Esophagus (tissue), 2 donors: ENCODE data around the gene KDM6A. TPM values are rescaled to one million over a fixed set of nuclear protein-coding genes. Genes with fewer than 3 reads are reported as not detected.
"Not testable (repeated sequence)": the region's sequence is repeated elsewhere in the genome, so short reads cannot be mapped to it uniquely, and the experiment has no call there.

Experiments
- H3K27ac ChIP-seq, 2 donors: one replicate each; pipeline ENCODE4 v1.5.1; 2013; ENCODE audit warnings: low read depth in 2 of 2, mild to moderate bottlenecking in 2 of 2, inconsistent platforms in 1 of 2, low read length in 1 of 2, moderate library complexity in 1 of 2
- H3K27me3 ChIP-seq, 2 donors: one replicate each; pipeline ENCODE4 v1.6.1; 2013; ENCODE audit warnings: low read length in 2 of 2, control low read depth in 1 of 2, mild to moderate bottlenecking in 1 of 2; ENCODE audit not compliant: insufficient read depth in 2 of 2, control insufficient read depth in 1 of 2
- H3K36me3 ChIP-seq, 2 donors: one replicate each; pipeline ENCODE4 v1.6.1; 2013; ENCODE audit warnings: low read length in 1 of 2; ENCODE audit not compliant: control insufficient read depth in 2 of 2, insufficient read depth in 2 of 2
- H3K4me1 ChIP-seq, 2 donors: one replicate each; pipeline ENCODE4 v1.6.1; 2013; ENCODE audit warnings: low read length in 1 of 2; ENCODE audit not compliant: control insufficient read depth in 2 of 2, insufficient read depth in 2 of 2
- H3K4me3 ChIP-seq, 2 donors: one replicate each; pipeline ENCODE4 v1.5.1; 2013; ENCODE audit warnings: low read length in 2 of 2, mild to moderate bottlenecking in 2 of 2, low read depth in 1 of 2, moderate library complexity in 1 of 2
- H3K9me3 ChIP-seq, 2 donors: one replicate each; pipeline ENCODE4 v1.6.1; 2013; ENCODE audit warnings: mild to moderate bottlenecking in 2 of 2, low read depth in 1 of 2, low read length in 1 of 2, moderate library complexity in 1 of 2; ENCODE audit not compliant: control insufficient read depth in 2 of 2, insufficient read depth in 1 of 2
- WGBS, 2 donors: extraction: QIAGEN DNeasy Blood & Tissue Kit; methylation state at CpG; one replicate each; pipeline ENCODE4 v1.1.7; 2013; 5-methylcytosine and 5-hydroxymethylcytosine counted together
- polyA plus RNA-seq, 2 donors: library from polyadenylated mRNA; stranded (reverse); fragments of 200-250 nt; gene quantifications; one replicate each; pipeline ENCODE4 v1.2.3, GENCODE V29; 2013
- donor health status: healthy with polysubstance abuse.
- donor health status: Bipolar disorder and iron deficiency.

Gene KDM6A
- polyA plus RNA-seq, 2 donors, result 7.2 to 13.5 TPM

GRCh38 chrX:45134775-45135174, 261.8 kb downstream of the KDM6A start:
- H3K4me3 ChIP-seq, result no peak overlapping the region
- H3K4me1 ChIP-seq, result no peaks in the 10 kb centered on the region
- WGBS, 2 donors, result 54 to 72% methylated on average over 3 of the region's 3 CpGs
- H3K36me3 ChIP-seq, result no peaks in the 10 kb centered on the region
- no peaks in the 10 kb centered on the region for H3K27me3 ChIP-seq
- H3K27ac ChIP-seq, result no peak overlapping the region
- H3K9me3 ChIP-seq, result no peaks in the 10 kb centered on the region

GRCh38 chrX:45135391-45136075, 262.5 kb downstream of the KDM6A start:
- not testable (repeated sequence) for H3K4me1 ChIP-seq, H3K27ac ChIP-seq, H3K4me3 ChIP-seq, H3K36me3 ChIP-seq, H3K9me3 ChIP-seq, H3K27me3 ChIP-seq
- WGBS, 2 donors, result 78 to 90% methylated on average over 4 of the region's 4 CpGs

- no peak overlapping the region for H3K4me3 ChIP-seq
- H3K27ac ChIP-seq, result no peak overlapping the region
- H3K4me1 ChIP-seq, result no peaks in the 10 kb centered on the region
- H3K36me3 ChIP-seq, result no peaks in the 10 kb centered on the region
- H3K27me3 ChIP-seq, result no peaks in the 10 kb centered on the region
- no peaks in the 10 kb centered on the region for H3K9me3 ChIP-seq
Measured at GRCh38 chrX:45137531-45137930, 264.5 kb downstream of the KDM6A start.

- Histone ChIP-seq H3K4me1 (no peaks in the 10 kb centered on the region), H3K9me3 (no peaks in the 10 kb centered on the region), H3K27ac (no peak overlapping the region), H3K27me3 (no peaks in the 10 kb centered on the region), H3K4me3 (no peak overlapping the region), H3K36me3 (no peaks in the 10 kb centered on the region)
- WGBS, 2 donors, result 89% methylated on average over 4 of the region's 4 CpGs
Measured at GRCh38 chrX:45138525-45138924, 265.5 kb downstream of the KDM6A start.

- Histone ChIP-seq H3K4me3 (no peak overlapping the region), H3K9me3 (no peaks in the 10 kb centered on the region), H3K4me1 (no peaks in the 10 kb centered on the region), H3K27ac (no peak overlapping the region), H3K36me3 (no peaks in the 10 kb centered on the region), H3K27me3 (no peaks in the 10 kb centered on the region)
- 79 to 81% methylated on average over 4 of the region's 4 CpGs for WGBS, 2 donors
Measured at GRCh38 chrX:45140812-45141211, 267.8 kb downstream of the KDM6A start.

GRCh38 chrX:45142185-45142584, 269.2 kb downstream of the KDM6A start:
- H3K4me1 ChIP-seq, result no peaks in the 10 kb centered on the region
- H3K27me3 ChIP-seq, result no peaks in the 10 kb centered on the region
- H3K27ac ChIP-seq, result no peak overlapping the region
- H3K4me3 ChIP-seq, result no peak overlapping the region
- no peaks in the 10 kb centered on the region for H3K9me3 ChIP-seq
- no peaks in the 10 kb centered on the region for H3K36me3 ChIP-seq

GRCh38 chrX:45143455-45143854, 270.5 kb downstream of the KDM6A start:
- H3K27ac ChIP-seq, result no peak overlapping the region
- no peaks in the 10 kb centered on the region for H3K9me3 ChIP-seq
- H3K27me3 ChIP-seq, result no peaks in the 10 kb centered on the region
- H3K36me3 ChIP-seq, result no peaks in the 10 kb centered on the region
- 66 to 75% methylated on average over 3 of the region's 3 CpGs for WGBS, 2 donors
- no peaks in the 10 kb centered on the region for H3K4me1 ChIP-seq
- no peak overlapping the region for H3K4me3 ChIP-seq

GRCh38 chrX:45145492-45146215, 272.7 kb downstream of the KDM6A start:
- no peaks in the 10 kb centered on the region for H3K36me3 ChIP-seq
- H3K27ac ChIP-seq, result no peak overlapping the region
- no peak overlapping the region for H3K4me3 ChIP-seq
- no peaks in the 10 kb centered on the region for H3K4me1 ChIP-seq
- no peaks in the 10 kb centered on the region for H3K27me3 ChIP-seq
- H3K9me3 ChIP-seq, result no peaks in the 10 kb centered on the region
- WGBS, 2 donors, result 76 to 84% methylated on average over 11 of the region's 11 CpGs

GRCh38 chrX:45150821-45151220, 277.8 kb downstream of the KDM6A start:
- 88 to 95% methylated on average over 9 of the region's 9 CpGs for WGBS, 2 donors
- no peaks in the 10 kb centered on the region for H3K9me3 ChIP-seq

GRCh38 chrX:45154033-45154360, 281.0 kb downstream of the KDM6A start:
- H3K27me3 ChIP-seq, result no peaks in the 10 kb centered on the region
- H3K27ac ChIP-seq, result no peak overlapping the region
- no peaks in the 10 kb centered on the region for H3K4me1 ChIP-seq
- no peak overlapping the region for H3K4me3 ChIP-seq
- H3K9me3 ChIP-seq, result no peaks in the 10 kb centered on the region
- WGBS, 2 donors, result 76 to 81% methylated on average over 4 of the region's 4 CpGs
- H3K36me3 ChIP-seq, result no peaks in the 10 kb centered on the region

More at GRCh38 chrX:45150821-45151220, 277.8 kb downstream of the KDM6A start:
- Histone ChIP-seq H3K4me3 (no peak overlapping the region), H3K4me1 (no peaks in the 10 kb centered on the region), H3K27ac (no peak overlapping the region), H3K36me3 (no peaks in the 10 kb centered on the region), H3K27me3 (no peaks in the 10 kb centered on the region)
